ENCODE measurements around the gene ITSN2.

DNA sequence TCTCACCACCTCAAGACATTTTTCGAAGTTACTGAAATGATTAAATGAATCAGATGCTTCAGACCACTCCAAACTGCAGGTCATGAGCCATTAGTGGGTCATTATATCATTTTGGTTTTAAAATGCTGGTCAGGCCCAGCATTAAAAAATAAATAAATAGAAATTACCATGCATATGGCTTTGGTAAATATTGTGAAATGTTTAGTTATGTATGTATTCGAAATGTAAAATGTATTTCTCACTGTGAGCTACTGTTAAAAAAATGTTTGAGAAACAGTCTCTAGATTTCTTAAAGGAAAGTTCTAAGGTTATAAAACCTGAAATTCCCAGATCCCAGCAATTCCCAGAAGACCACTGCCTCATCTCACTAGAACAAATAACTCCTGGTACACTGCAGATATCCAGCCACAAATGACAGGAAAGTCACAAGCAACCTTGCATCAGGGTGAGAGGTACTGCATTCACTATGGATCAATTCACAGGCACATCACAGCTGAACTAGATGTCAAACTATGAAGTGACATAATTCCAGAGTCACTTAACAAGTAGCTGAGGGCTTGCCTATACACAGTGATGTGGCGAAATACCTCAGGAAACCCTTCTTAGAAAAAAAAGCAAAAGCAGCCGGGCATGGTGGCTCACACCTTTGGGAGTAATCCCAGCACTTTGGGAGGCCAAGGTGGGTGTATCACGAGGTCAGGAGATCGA, 138.8 kb downstream of the ITSN2 start:
- no peak for TF ChIP-seq POLR2A (IDR thresholded peaks at IDR 0.05)
- TF ChIP-seq, protein P1, sequence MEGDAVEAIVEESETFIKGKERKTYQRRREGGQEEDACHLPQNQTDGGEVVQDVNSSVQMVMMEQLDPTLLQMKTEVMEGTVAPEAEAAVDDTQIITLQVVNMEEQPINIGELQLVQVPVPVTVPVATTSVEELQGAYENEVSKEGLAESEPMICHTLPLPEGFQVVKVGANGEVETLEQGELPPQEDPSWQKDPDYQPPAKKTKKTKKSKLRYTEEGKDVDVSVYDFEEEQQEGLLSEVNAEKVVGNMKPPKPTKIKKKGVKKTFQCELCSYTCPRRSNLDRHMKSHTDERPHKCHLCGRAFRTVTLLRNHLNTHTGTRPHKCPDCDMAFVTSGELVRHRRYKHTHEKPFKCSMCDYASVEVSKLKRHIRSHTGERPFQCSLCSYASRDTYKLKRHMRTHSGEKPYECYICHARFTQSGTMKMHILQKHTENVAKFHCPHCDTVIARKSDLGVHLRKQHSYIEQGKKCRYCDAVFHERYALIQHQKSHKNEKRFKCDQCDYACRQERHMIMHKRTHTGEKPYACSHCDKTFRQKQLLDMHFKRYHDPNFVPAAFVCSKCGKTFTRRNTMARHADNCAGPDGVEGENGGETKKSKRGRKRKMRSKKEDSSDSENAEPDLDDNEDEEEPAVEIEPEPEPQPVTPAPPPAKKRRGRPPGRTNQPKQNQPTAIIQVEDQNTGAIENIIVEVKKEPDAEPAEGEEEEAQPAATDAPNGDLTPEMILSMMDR (IDR thresholded peaks at IDR 0.05 in 8 of 11, conservative IDR thresholded peaks at IDR 0.05 in 3 of 11): no peak
- TF ChIP-seq POLR2AphosphoS5 (IDR thresholded peaks at IDR 0.05): no peak
